Measurements from ENCODE around the gene USP40. TPM values are rescaled to one million over a fixed set of nuclear protein-coding genes. Genes with fewer than 3 reads are reported as not detected.

USP40 gene
- total and polyA plus RNA-seq, 2 of the 8 experiments (the other 6 are each of a cell fraction or from before 2014, with no cell fraction given), result 12.0 to 15.7 TPM

DNA sequence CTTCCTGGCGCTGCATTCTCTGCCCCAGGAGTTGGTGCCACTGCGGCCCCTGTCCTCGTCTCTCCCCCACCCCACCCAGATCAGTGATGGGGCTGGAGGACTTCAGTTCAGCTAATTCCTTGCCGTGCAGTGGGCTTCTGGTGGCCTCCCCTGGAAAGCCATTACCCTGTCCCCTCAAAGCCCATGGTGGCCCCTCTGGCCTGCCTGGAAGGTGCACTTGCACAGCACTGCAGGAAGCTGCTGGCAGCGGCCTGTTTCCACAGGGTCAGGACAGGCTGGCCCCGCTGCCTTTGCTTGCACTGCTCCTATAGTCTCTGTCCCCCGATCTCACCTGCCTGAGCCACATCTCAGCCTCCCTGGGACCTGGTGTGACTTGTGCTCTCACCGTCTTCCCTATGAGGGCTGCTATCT lies 105.1 kb downstream of the USP40 start (continued):
- TF ChIP-seq MAFK (IDR thresholded peaks at IDR 0.05; ENCODE audit: low read depth, low read length) (no peak), SP4 (IDR thresholded peaks at IDR 0.05; ENCODE audit: low read length) (no peak), RFX5 (IDR thresholded peaks at IDR 0.05; ENCODE audit: borderline replicate concordance, low read depth, low read length) (no peak), ZNF274 (IDR thresholded peaks at IDR 0.05; ENCODE audit: borderline replicate concordance, extremely low read depth, low read length) (no peak), GTF2F1 (IDR thresholded peaks at IDR 0.05; ENCODE audit: borderline replicate concordance, low read depth, low read length) (no peak), TAF1 (IDR thresholded peaks at IDR 0.05; ENCODE audit: low read depth, low read length) (no peak), POLR2A (IDR thresholded peaks at IDR 0.05; ENCODE audit: control extremely low read depth in 1 of 2, low read depth in 2 of 2, low read length in 2 of 2) (no peak)
